Measurements from ENCODE around the gene STXBP5L. TPM values are rescaled to one million over a fixed set of nuclear protein-coding genes. Genes with fewer than 3 reads are reported as not detected.

The STXBP5L gene
- total RNA-seq, 2 donors from 2014 or later: under 0.01 to 0.78 TPM

- ATAC-seq (no peak), DNase-seq (no peak)
- intact Hi-C loops (cut with DNase I): no loop called here
- H3K27ac ChIP-seq: no peak overlapping the region
- H3K4me1 ChIP-seq: no peaks in the 10 kb centered on the region
- no peaks in the 10 kb centered on the region for H3K36me3 ChIP-seq (replicated peaks in 1 of 2; ENCODE audit: insufficient read depth in 1 of 2, low read depth in 2 of 2)
- WGBS, 2 donors: 60 to 63% methylated on average over 2 of the region's 2 CpGs
- H3K27me3 ChIP-seq: no peaks in the 10 kb centered on the region
- TF ChIP-seq, protein P1, sequence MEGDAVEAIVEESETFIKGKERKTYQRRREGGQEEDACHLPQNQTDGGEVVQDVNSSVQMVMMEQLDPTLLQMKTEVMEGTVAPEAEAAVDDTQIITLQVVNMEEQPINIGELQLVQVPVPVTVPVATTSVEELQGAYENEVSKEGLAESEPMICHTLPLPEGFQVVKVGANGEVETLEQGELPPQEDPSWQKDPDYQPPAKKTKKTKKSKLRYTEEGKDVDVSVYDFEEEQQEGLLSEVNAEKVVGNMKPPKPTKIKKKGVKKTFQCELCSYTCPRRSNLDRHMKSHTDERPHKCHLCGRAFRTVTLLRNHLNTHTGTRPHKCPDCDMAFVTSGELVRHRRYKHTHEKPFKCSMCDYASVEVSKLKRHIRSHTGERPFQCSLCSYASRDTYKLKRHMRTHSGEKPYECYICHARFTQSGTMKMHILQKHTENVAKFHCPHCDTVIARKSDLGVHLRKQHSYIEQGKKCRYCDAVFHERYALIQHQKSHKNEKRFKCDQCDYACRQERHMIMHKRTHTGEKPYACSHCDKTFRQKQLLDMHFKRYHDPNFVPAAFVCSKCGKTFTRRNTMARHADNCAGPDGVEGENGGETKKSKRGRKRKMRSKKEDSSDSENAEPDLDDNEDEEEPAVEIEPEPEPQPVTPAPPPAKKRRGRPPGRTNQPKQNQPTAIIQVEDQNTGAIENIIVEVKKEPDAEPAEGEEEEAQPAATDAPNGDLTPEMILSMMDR (IDR thresholded peaks at IDR 0.05): no peak
- no peak for TF ChIP-seq POLR2A (IDR thresholded peaks at IDR 0.05)
- H3K4me3 ChIP-seq: no peak overlapping the region
- H3K9me3 ChIP-seq: peaks cover 0 to 5% (median 0%) of the 10 kb centered on the region in 3 donors
Observed at GRCh38 chr3:120931593-120931992, 23.6 kb downstream of the STXBP5L start.

GRCh38 chr3:120956143-120956542 lies 48.1 kb downstream of the STXBP5L start:
- H3K27ac ChIP-seq: no peak overlapping the region
- no peak for DNase-seq
- no peaks in the 10 kb centered on the region for H3K4me1 ChIP-seq
- no peaks in the 10 kb centered on the region for H3K9me3 ChIP-seq
- H3K4me3 ChIP-seq: peak overlapping the region in 1 of 2 donors; percentile 1
- TF ChIP-seq POLR2A (IDR thresholded peaks at IDR 0.05): no peak
- TF ChIP-seq, protein P1 (IDR thresholded peaks at IDR 0.05): no peak
- 71 to 76% methylated on average over 3 of the region's 3 CpGs for WGBS, 2 donors
- H3K36me3 ChIP-seq (replicated peaks in 1 of 2; ENCODE audit: insufficient read depth in 1 of 2, low read depth in 2 of 2): no peaks in the 10 kb centered on the region
- no peaks in the 10 kb centered on the region for H3K27me3 ChIP-seq
- intact Hi-C loops (cut with DNase I): no loop called here
- ATAC-seq: no peak

GRCh38 chr3:120982608-120983320 lies 74.8 kb downstream of the STXBP5L start:
- DNase-seq (no peak), ATAC-seq (no peak)
- Histone ChIP-seq H3K27ac (no peak overlapping the region), H3K4me1 (no peaks in the 10 kb centered on the region), H3K36me3 (replicated peaks in 1 of 2; ENCODE audit: insufficient read depth in 1 of 2, low read depth in 2 of 2) (no peaks in the 10 kb centered on the region), H3K9me3 (peaks cover 0 to 13% (median 0%) of the 10 kb centered on the region in 3 donors), H3K4me3 (no peak overlapping the region), H3K27me3 (no peaks in the 10 kb centered on the region)
- intact Hi-C loops (cut with DNase I): no loop called here
- WGBS, 2 donors: 63 to 65% methylated on average over 3 of the region's 3 CpGs
- TF ChIP-seq POLR2A (IDR thresholded peaks at IDR 0.05): no peak
- TF ChIP-seq, protein P1 (IDR thresholded peaks at IDR 0.05): no peak

- Histone ChIP-seq H3K27me3 (no peaks in the 10 kb centered on the region), H3K4me1 (no peaks in the 10 kb centered on the region), H3K4me3 (no peak overlapping the region), H3K9me3 (peaks cover 0 to 12% (median 0%) of the 10 kb centered on the region in 3 donors), H3K27ac (no peak overlapping the region), H3K36me3 (replicated peaks in 1 of 2; ENCODE audit: insufficient read depth in 1 of 2, low read depth in 2 of 2) (no peaks in the 10 kb centered on the region)
- intact Hi-C loops (cut with DNase I): no loop called here
- WGBS, 2 donors: 53 to 70% methylated on average over 1 of the region's 1 CpG
- TF ChIP-seq, protein P1 (IDR thresholded peaks at IDR 0.05): no peak
- TF ChIP-seq POLR2A (IDR thresholded peaks at IDR 0.05): no peak
- ATAC-seq (no peak), DNase-seq (no peak)
Observed at GRCh38 chr3:120983321-120983665, 75.3 kb downstream of the STXBP5L start.

DNA sequence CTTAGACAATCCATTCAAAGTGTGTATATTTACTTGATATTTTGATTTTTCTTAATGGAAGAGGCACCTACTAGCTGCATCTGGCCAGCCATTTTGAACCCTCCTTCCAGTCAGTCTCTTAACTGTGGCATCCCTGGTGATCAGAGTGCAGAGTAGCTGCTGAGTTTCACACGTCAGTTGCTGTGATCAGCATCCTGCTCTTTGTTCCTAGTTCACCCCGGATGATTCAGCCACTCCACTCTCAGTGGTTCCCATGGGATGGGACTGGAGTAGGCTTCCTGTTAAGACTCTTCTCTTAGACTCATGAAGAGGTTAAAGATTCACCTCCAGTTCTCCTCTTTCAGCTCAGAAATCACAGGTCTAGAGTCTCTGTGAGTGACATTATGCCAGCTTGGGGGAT lies 75.8 kb downstream of the STXBP5L start:
- H3K4me1 ChIP-seq: no peaks in the 10 kb centered on the region
- no peaks in the 10 kb centered on the region for H3K27me3 ChIP-seq
- DNase-seq: no peak
- intact Hi-C loops (cut with DNase I): no loop called here
- no peak overlapping the region for H3K27ac ChIP-seq
- WGBS, 2 donors: 32 to 47% methylated on average over 2 of the region's 2 CpGs
- peaks cover 0 to 6% (median 0%) of the 10 kb centered on the region in 3 donors for H3K9me3 ChIP-seq
- TF ChIP-seq POLR2A (IDR thresholded peaks at IDR 0.05): no peak
- TF ChIP-seq, protein P1 (IDR thresholded peaks at IDR 0.05): no peak
- H3K4me3 ChIP-seq: no peak overlapping the region
- no peak for ATAC-seq
- H3K36me3 ChIP-seq (replicated peaks in 1 of 2; ENCODE audit: insufficient read depth in 1 of 2, low read depth in 2 of 2): no peaks in the 10 kb centered on the region
